Coronary artery (tissue), 2 donors: ENCODE results near the gene ATP13A4.

ENCODE experiments used
- DNase-seq: peaks from one replicate; pipeline ENCODE4 v3.0.0-alpha.2; 2017; ENCODE audit warnings: low spot score
- H3K27ac ChIP-seq, 2 donors: fragments of 200-600 bp; sonication (generic); one replicate each; pipeline ENCODE4 v1.5.1; 2016 to 2019
- H3K4me3 ChIP-seq: fragments of 200-600 bp; sonication (generic); 2 replicates; pipeline ENCODE4 v1.5.1; 2016; ENCODE audit warnings: mild to moderate bottlenecking, moderate library complexity
- CTCF ChIP-seq: fragments of 200-600 bp; sonication (generic); IDR thresholded peaks from one replicate; pipeline ENCODE4 v1.5.1; 2019; ENCODE audit warnings: antibody characterized with exemption

ATP13A4 gene

GRCh38 chr3:193510154-193510553 is 44.5 kb downstream of the ATP13A4 start:
- Histone ChIP-seq H3K4me3 (no peak overlapping the region), H3K27ac (no peak overlapping the region)
- no peak for TF ChIP-seq CTCF
- DNase-seq: no peak

- DNase-seq: no peak
- Histone ChIP-seq H3K4me3 (no peak overlapping the region), H3K27ac (no peak overlapping the region)
- no peak for TF ChIP-seq CTCF
Measured at GRCh38 chr3:193509103-193509965, 45.4 kb downstream of the ATP13A4 start.

- Histone ChIP-seq H3K4me3 (no peak overlapping the region), H3K27ac (no peak overlapping the region)
- TF ChIP-seq CTCF: no peak
- DNase-seq: no peak
Measured at GRCh38 chr3:193508108-193508507, 46.6 kb downstream of the ATP13A4 start.

- Histone ChIP-seq H3K27ac (no peak overlapping the region), H3K4me3 (no peak overlapping the region)
- no peak for DNase-seq
- TF ChIP-seq CTCF: no peak
Measured at GRCh38 chr3:193507566-193507965, 47.1 kb downstream of the ATP13A4 start.

GRCh38 chr3:193506921-193507320 is 47.8 kb downstream of the ATP13A4 start:
- TF ChIP-seq CTCF: no peak
- Histone ChIP-seq H3K4me3 (no peak overlapping the region), H3K27ac (no peak overlapping the region)
- DNase-seq: no peak

GRCh38 chr3:193502871-193503270 is 51.8 kb downstream of the ATP13A4 start:
- Histone ChIP-seq H3K27ac (no peak overlapping the region), H3K4me3 (no peak overlapping the region)
- no peak for DNase-seq
- TF ChIP-seq CTCF: no peak
